ENCODE measurements around the gene NLGN1.

The NLGN1 gene

DNA sequence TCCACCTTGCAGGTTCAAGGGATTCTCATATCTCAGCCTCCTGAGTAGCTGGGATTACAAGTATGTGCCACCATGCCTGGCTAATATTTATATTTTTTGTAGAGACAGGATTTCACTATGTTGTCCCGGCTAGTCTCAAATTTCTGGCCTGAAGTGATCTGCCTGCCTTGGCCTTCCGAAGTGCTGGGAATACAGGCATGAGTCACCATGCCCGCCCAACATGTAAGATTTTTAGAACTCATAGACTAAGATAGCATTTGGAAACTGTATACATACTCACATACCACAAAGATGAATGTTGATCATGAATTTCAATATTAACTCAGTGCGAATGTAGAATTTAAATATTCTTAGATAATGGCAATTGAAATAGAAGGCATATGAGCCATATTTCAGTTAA lies 718.9 kb downstream of the NLGN1 start:
- H3K4me1 Mint-ChIP-seq (ENCODE audit: low read depth), result no peaks in the 10 kb centered on the region
- DNase-seq (ENCODE audit: low spot score), result no peak
- H3K9me3 Mint-ChIP-seq, result no peaks in the 10 kb centered on the region
- H3K27me3 Mint-ChIP-seq (ENCODE audit: low read depth), result no peaks in the 10 kb centered on the region
- H3K36me3 Mint-ChIP-seq (ENCODE audit: low read depth), result no peaks in the 10 kb centered on the region
- no peak overlapping the region for H3K27ac Mint-ChIP-seq
- no peak overlapping the region for H3K4me3 Mint-ChIP-seq

- no peaks in the 10 kb centered on the region for H3K27me3 Mint-ChIP-seq (ENCODE audit: low read depth)
- no peak overlapping the region for H3K4me3 Mint-ChIP-seq
- H3K27ac Mint-ChIP-seq, result no peak overlapping the region
- H3K9me3 Mint-ChIP-seq, result no peaks in the 10 kb centered on the region
- no peaks in the 10 kb centered on the region for H3K4me1 Mint-ChIP-seq (ENCODE audit: low read depth)
- no peaks in the 10 kb centered on the region for H3K36me3 Mint-ChIP-seq (ENCODE audit: low read depth)
- no peak for DNase-seq (ENCODE audit: low spot score)
These were observed 723.5 kb downstream of the NLGN1 start for GRCh38 chr3:174120997-174121396.

- Mint-ChIP-seq H3K9me3 (no peaks in the 10 kb centered on the region), H3K27me3 (ENCODE audit: low read depth) (no peaks in the 10 kb centered on the region)
These were observed 724.9 kb downstream of the NLGN1 start for GRCh38 chr3:174122411-174122810.

DNA sequence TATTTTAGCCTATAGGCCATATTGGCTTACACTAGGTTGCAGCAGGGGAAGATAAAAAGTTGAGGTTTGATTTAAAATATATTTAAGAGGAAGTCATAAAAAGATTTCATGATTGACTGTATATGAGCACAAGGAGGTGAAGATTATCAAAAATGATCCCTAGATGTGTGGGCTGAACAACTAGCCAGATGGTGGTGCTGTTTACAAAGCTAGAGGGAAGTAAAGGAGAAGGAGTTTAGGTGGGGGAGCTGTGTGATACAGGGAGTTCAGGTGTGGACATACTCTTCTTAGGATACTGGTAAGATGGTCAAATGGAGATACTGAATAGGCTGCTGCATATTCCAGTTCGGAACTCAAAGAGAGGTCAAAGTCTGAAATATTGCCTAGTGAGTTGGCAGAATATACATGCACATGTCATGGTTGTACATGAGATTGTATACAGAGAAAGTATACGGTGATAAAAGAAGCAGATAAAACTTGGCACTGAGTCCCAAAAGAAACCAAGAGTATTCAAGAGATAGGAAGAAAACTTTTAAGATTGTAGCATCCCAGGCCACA lies 727.8 kb downstream of the NLGN1 start:
- Mint-ChIP-seq H3K27me3 (ENCODE audit: low read depth) (no peaks in the 10 kb centered on the region), H3K4me1 (ENCODE audit: low read depth) (no peaks in the 10 kb centered on the region), H3K36me3 (ENCODE audit: low read depth) (no peaks in the 10 kb centered on the region), H3K27ac (no peak overlapping the region), H3K9me3 (no peaks in the 10 kb centered on the region), H3K4me3 (no peak overlapping the region)
- DNase-seq (ENCODE audit: low spot score), result no peak

More at GRCh38 chr3:174122411-174122810, 724.9 kb downstream of the NLGN1 start:
- H3K27ac Mint-ChIP-seq, result no peak overlapping the region
- H3K4me3 Mint-ChIP-seq, result no peak overlapping the region
- DNase-seq (ENCODE audit: low spot score), result no peak
- H3K4me1 Mint-ChIP-seq (ENCODE audit: low read depth), result no peaks in the 10 kb centered on the region
- no peaks in the 10 kb centered on the region for H3K36me3 Mint-ChIP-seq (ENCODE audit: low read depth)

- Mint-ChIP-seq H3K9me3 (no peaks in the 10 kb centered on the region), H3K4me1 (ENCODE audit: low read depth) (no peaks in the 10 kb centered on the region), H3K27me3 (ENCODE audit: low read depth) (no peaks in the 10 kb centered on the region), H3K27ac (no peak overlapping the region), H3K36me3 (ENCODE audit: low read depth) (no peaks in the 10 kb centered on the region), H3K4me3 (no peak overlapping the region)
- DNase-seq (ENCODE audit: low spot score), result no peak
These were observed 729.6 kb downstream of the NLGN1 start for GRCh38 chr3:174126990-174127758.

GRCh38 chr3:174132006-174132405 lies 734.5 kb downstream of the NLGN1 start:
- Mint-ChIP-seq H3K4me3 (no peak overlapping the region), H3K36me3 (ENCODE audit: low read depth) (no peaks in the 10 kb centered on the region), H3K27ac (no peak overlapping the region), H3K9me3 (no peaks in the 10 kb centered on the region), H3K4me1 (ENCODE audit: low read depth) (no peaks in the 10 kb centered on the region), H3K27me3 (ENCODE audit: low read depth) (no peaks in the 10 kb centered on the region)
- no peak for DNase-seq (ENCODE audit: low spot score)

- DNase-seq (ENCODE audit: low spot score), result no peak
- Mint-ChIP-seq H3K4me3 (no peak overlapping the region), H3K27me3 (ENCODE audit: low read depth) (no peaks in the 10 kb centered on the region), H3K27ac (no peak overlapping the region), H3K9me3 (no peaks in the 10 kb centered on the region), H3K36me3 (ENCODE audit: low read depth) (no peaks in the 10 kb centered on the region), H3K4me1 (ENCODE audit: low read depth) (no peaks in the 10 kb centered on the region)
These were observed 735.0 kb downstream of the NLGN1 start for GRCh38 chr3:174132421-174133042.

GRCh38 chr3:174146008-174146407 lies 748.5 kb downstream of the NLGN1 start:
- Mint-ChIP-seq H3K27me3 (ENCODE audit: low read depth) (no peaks in the 10 kb centered on the region), H3K9me3 (peaks cover 5% of the 10 kb centered on the region), H3K4me3 (no peak overlapping the region), H3K27ac (no peak overlapping the region), H3K36me3 (ENCODE audit: low read depth) (no peaks in the 10 kb centered on the region), H3K4me1 (ENCODE audit: low read depth) (no peaks in the 10 kb centered on the region)
- no peak for DNase-seq (ENCODE audit: low spot score)

GRCh38 chr3:174147798-174148197 lies 750.3 kb downstream of the NLGN1 start:
- H3K9me3 Mint-ChIP-seq, result peaks cover under 1% of the 10 kb centered on the region
- no peak overlapping the region for H3K27ac Mint-ChIP-seq
- no peak overlapping the region for H3K4me3 Mint-ChIP-seq
- DNase-seq (ENCODE audit: low spot score), result no peak
- H3K27me3 Mint-ChIP-seq (ENCODE audit: low read depth), result no peaks in the 10 kb centered on the region
- H3K4me1 Mint-ChIP-seq (ENCODE audit: low read depth), result no peaks in the 10 kb centered on the region
- H3K36me3 Mint-ChIP-seq (ENCODE audit: low read depth), result no peaks in the 10 kb centered on the region

GRCh38 chr3:174153871-174154270 lies 756.3 kb downstream of the NLGN1 start:
- no peak overlapping the region for H3K27ac Mint-ChIP-seq
- no peaks in the 10 kb centered on the region for H3K4me1 Mint-ChIP-seq (ENCODE audit: low read depth)
- no peaks in the 10 kb centered on the region for H3K27me3 Mint-ChIP-seq (ENCODE audit: low read depth)
- no peak for DNase-seq (ENCODE audit: low spot score)
- no peaks in the 10 kb centered on the region for H3K9me3 Mint-ChIP-seq
- no peak overlapping the region for H3K4me3 Mint-ChIP-seq
- no peaks in the 10 kb centered on the region for H3K36me3 Mint-ChIP-seq (ENCODE audit: low read depth)

GRCh38 chr3:174156200-174156599 lies 758.7 kb downstream of the NLGN1 start:
- Mint-ChIP-seq H3K4me3 (no peak overlapping the region), H3K27ac (no peak overlapping the region), H3K4me1 (ENCODE audit: low read depth) (no peaks in the 10 kb centered on the region), H3K27me3 (ENCODE audit: low read depth) (no peaks in the 10 kb centered on the region), H3K9me3 (no peaks in the 10 kb centered on the region), H3K36me3 (ENCODE audit: low read depth) (no peaks in the 10 kb centered on the region)
- no peak for DNase-seq (ENCODE audit: low spot score)

DNA sequence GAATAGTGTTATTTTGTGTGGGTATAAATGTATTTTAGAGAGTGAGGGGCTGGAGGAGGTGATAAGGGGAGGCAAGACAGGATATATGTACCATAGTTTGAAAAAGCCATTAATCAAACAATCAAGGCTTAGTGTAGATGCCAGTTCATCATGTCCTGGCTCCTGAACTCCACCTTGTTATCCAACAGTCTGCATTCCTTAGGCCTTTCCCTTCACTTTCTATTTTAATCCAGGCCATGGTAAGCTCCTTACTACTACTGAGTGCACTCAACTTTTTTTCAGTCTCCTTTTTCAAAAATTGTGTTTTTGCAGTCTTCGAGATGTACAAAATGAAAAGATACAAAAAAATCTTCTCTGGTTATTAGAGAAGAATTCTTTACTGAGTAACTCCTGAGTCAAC lies 761.1 kb downstream of the NLGN1 start:
- H3K9me3 Mint-ChIP-seq, result peaks cover 3% of the 10 kb centered on the region
- H3K4me1 Mint-ChIP-seq (ENCODE audit: low read depth), result no peaks in the 10 kb centered on the region
- no peak overlapping the region for H3K4me3 Mint-ChIP-seq
- H3K36me3 Mint-ChIP-seq (ENCODE audit: low read depth), result no peaks in the 10 kb centered on the region
- no peak overlapping the region for H3K27ac Mint-ChIP-seq
- H3K27me3 Mint-ChIP-seq (ENCODE audit: low read depth), result no peaks in the 10 kb centered on the region
- DNase-seq (ENCODE audit: low spot score), result no peak

DNA sequence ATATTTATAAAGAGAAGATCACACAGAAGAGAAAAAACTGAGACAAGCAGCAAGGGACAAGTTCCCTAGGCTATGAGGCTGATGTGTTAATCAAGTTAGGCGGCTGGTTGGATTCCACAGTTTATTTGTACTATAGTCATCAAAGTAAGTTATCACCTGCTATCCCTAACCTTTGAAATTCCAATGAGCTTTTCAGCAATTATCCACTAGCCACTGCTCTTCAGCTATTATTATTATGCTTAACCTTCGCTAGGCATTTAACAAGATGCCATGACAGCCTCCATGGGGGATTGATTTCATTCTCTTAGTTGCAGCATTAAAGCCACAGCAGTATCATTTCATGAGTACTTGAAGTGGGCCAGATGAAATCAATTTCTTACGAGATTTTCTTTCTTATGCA lies 762.1 kb downstream of the NLGN1 start:
- DNase-seq (ENCODE audit: low spot score), result no peak
- Mint-ChIP-seq H3K4me3 (no peak overlapping the region), H3K27me3 (ENCODE audit: low read depth) (no peaks in the 10 kb centered on the region), H3K4me1 (ENCODE audit: low read depth) (no peaks in the 10 kb centered on the region), H3K36me3 (ENCODE audit: low read depth) (no peaks in the 10 kb centered on the region), H3K27ac (no peak overlapping the region), H3K9me3 (peaks cover 10% of the 10 kb centered on the region)

DNA sequence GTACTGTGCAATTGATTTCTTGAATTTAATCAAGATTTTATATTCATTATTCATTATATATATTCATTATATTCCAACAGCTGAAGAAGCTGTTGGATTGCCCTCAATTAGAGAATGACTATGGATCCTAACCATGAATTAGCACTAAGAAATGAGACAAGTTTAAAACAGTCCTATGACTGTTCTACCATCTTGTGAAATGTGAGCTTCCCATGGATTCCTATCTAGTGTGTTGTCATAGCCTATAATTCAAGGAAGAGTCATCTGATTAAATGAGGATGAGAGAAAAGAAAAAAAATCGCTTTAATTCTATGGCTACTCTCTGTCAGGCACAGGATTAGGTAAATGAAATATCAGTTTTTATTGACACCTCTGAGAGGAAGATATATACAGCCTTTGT lies 765.0 kb downstream of the NLGN1 start:
- Mint-ChIP-seq H3K9me3 (peaks cover 10% of the 10 kb centered on the region), H3K36me3 (ENCODE audit: low read depth) (no peaks in the 10 kb centered on the region), H3K4me3 (no peak overlapping the region), H3K4me1 (ENCODE audit: low read depth) (no peaks in the 10 kb centered on the region), H3K27me3 (ENCODE audit: low read depth) (no peaks in the 10 kb centered on the region), H3K27ac (no peak overlapping the region)
- no peak for DNase-seq (ENCODE audit: low spot score)

Data from T-helper 2 cell treated with Interferon-gamma antibody and Interleukin-4, amounts not matched to agents 5 μg/mL and 100 μg/mL, for 36 hours (primary cell).